Nephron progenitor cell (in vitro differentiated cells): Measurements from ENCODE around the gene TRIO.

Experiments
- DNase-seq: peaks from one replicate; pipeline ENCODE4 v3.0.0; 2021
- H3K27ac Mint-ChIP-seq: 2 replicates; pipeline ENCODE4 v1.8.0; 2021; ENCODE audit warnings: mild to moderate bottlenecking, moderate library complexity, mixed read lengths
- H3K27me3 Mint-ChIP-seq: 2 replicates; pipeline ENCODE4 v1.8.0; 2021; ENCODE audit warnings: mild to moderate bottlenecking, low read depth, mixed read lengths; ENCODE audit not compliant: poor library complexity
- H3K36me3 Mint-ChIP-seq: 2 replicates; pipeline ENCODE4 v1.8.0; 2021; ENCODE audit warnings: low read depth, mixed read lengths
- H3K4me1 Mint-ChIP-seq: 2 replicates; pipeline ENCODE4 v1.8.0; 2021; ENCODE audit warnings: mixed read lengths
- H3K4me3 Mint-ChIP-seq: 2 replicates; pipeline ENCODE4 v1.8.0; 2021; ENCODE audit warnings: mild to moderate bottlenecking, moderate library complexity, mixed read lengths
- H3K9me3 Mint-ChIP-seq: 2 replicates; pipeline ENCODE4 v1.8.0; 2021; ENCODE audit warnings: mild to moderate bottlenecking, moderate library complexity, mixed read lengths
- TF ChIP-seq, protein P1 (sequence below): fragments of 200-600 bp; sonication (generic); IDR thresholded peaks from 2 replicates; pipeline ENCODE4 v1.5.0; 2021; ENCODE audit warnings: antibody characterized with exemption

Gene TRIO

DNA sequence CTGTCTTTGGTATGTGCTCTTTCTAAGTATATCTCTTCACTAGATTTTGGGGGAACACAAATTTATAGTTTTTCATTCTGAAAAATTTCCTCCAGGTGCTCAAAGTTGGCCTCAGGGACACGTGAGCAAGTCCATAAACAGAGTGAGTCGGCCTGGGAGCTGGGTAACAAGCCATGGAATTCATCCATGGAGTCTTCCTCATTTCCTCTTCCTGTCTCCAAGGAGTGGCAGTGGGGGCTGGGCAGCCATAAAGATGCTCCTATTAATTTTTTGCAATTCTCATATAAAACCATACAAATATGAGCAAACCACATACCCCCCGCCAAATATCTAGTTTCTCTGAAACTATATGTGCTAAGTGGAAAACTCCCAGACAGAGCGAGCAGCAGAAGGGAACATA lies 301.9 kb downstream of the TRIO start:
- TF ChIP-seq, protein P1, sequence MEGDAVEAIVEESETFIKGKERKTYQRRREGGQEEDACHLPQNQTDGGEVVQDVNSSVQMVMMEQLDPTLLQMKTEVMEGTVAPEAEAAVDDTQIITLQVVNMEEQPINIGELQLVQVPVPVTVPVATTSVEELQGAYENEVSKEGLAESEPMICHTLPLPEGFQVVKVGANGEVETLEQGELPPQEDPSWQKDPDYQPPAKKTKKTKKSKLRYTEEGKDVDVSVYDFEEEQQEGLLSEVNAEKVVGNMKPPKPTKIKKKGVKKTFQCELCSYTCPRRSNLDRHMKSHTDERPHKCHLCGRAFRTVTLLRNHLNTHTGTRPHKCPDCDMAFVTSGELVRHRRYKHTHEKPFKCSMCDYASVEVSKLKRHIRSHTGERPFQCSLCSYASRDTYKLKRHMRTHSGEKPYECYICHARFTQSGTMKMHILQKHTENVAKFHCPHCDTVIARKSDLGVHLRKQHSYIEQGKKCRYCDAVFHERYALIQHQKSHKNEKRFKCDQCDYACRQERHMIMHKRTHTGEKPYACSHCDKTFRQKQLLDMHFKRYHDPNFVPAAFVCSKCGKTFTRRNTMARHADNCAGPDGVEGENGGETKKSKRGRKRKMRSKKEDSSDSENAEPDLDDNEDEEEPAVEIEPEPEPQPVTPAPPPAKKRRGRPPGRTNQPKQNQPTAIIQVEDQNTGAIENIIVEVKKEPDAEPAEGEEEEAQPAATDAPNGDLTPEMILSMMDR, result no peak
- Mint-ChIP-seq H3K4me3 (peak overlapping the region; percentile 29), H3K27ac (peak overlapping the region; percentile 95), H3K27me3 (no peaks in the 10 kb centered on the region), H3K9me3 (no peaks in the 10 kb centered on the region), H3K4me1 (peaks cover 100% of the 10 kb centered on the region), H3K36me3 (peaks cover 14% of the 10 kb centered on the region)
- DNase-seq, result no peak

DNA sequence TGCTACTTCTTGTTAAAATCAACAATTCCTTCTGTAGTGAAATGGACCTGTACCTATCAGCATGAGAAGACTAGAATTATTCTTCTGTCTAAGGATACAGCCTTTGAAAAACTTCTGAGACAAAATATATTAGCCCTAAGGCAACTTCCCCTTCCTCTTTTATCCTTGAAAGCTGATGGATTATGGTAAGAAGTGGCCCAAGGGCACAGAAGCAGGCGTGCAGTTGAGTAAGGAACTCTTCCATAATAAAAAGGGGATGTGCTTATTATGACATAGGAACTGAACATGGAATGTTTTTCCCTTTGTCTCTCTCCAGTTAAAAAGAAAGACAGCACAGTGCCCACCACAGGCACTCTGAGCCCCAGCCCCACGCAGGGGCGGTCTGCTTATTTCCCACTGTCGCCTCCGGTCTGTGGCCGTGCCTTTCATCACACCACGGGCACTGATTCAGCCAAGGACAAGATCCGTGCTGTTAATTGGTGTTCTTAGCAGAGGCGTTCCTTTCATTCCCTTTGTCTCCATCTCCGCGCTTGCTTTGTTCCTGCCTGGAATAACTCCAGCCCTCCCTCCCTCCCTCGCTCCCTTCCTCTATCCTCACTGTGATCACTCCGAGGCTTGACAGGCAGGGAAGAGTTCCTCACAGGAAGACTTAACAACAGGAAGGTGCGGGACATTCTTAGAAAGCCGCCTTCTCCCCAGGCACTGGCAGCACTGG lies 302.6 kb downstream of the TRIO start:
- Mint-ChIP-seq H3K36me3 (peaks cover 21% of the 10 kb centered on the region), H3K4me3 (peak overlapping the region; percentile 51), H3K9me3 (no peaks in the 10 kb centered on the region), H3K27ac (peak overlapping the region; percentile 95), H3K4me1 (peaks cover 100% of the 10 kb centered on the region), H3K27me3 (no peaks in the 10 kb centered on the region)
- DNase-seq, result no peak
- TF ChIP-seq, protein P1, result no peak

DNA sequence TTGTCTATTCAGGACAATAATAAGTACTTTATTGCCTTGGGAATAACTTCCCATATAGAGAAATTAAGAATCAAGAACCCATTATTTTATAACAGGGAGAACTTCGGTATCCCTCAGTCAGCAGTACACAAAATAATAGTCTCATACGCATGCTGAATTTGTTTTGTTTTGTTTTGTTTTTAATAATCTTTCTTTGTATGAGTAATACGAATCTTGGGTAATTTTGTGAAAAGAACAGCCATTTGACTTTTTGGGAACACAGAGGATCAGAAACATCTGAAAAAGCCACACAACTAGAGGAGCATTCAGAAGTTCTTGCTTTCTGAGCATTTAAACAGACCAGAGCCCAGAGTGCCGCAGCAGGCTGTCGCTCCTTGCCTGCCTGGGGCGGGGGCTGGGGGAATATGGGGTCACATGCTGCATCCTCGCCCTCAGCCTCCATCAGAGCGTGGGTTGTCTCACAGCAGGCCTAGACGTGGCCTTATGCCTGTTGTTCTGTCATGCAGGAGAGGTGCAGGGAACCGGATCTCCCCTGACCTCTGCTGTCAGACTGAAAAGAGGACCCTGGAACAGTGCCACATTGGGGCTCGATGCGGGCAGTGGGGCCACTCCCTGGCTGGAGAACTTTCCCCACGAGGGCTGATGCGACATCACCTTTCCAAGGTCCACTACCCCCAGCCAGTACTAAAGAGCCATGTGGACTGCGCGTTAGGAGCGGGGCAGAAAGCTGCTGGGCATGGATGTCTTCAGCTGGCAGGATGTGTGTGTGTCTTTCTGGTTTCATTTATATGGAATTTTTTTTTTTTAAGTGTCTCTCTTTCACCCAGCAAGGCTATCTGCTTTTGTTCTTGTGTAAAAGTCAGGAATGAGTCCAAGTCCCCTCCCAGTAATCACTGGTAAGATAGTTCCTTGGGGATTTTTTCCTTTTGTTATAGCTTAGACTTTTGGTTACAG lies 305.1 kb downstream of the TRIO start:
- H3K4me1 Mint-ChIP-seq, result peaks cover 97% of the 10 kb centered on the region

DNA sequence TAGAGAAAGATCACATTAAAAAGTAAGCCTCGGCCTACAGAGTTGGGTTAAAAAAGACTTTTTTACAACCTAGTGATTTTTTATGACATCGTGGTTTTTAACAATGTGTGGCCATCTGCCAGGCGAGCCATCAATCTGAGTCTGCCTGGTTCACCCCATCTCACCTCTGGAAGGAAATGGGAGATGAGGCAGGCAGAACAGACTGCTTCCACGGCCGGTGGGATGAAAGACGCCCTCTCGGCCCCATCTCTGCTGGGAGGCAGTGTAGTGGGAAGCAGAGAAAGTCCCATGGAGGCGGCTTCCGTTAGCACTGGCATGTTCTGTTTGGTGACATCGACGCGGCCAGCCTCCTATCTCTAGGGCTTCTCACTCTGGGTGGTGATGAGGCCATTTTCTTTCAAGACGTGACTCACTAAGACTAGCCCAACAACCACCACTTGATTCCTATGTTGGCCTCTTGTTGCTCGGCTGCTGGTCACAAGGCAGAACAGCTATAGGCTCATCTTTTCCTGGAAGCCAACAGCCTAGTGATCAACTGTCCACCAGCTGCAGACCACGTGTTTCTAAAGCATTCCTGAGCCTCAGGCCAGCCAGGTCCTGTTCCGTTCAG lies 306.0 kb downstream of the TRIO start:
- H3K27ac Mint-ChIP-seq, result peak overlapping the region; percentile 98
- peak; percentile 47 for DNase-seq

More for the DNA sequence above, 305.1 kb downstream of the TRIO start:
- Mint-ChIP-seq H3K36me3 (peaks cover 27% of the 10 kb centered on the region), H3K27me3 (no peaks in the 10 kb centered on the region), H3K9me3 (no peaks in the 10 kb centered on the region), H3K4me3 (no peak overlapping the region), H3K27ac (peak overlapping the region; percentile 98)
- TF ChIP-seq, protein P1, result no peak
- DNase-seq, result peak; percentile 56

DNA sequence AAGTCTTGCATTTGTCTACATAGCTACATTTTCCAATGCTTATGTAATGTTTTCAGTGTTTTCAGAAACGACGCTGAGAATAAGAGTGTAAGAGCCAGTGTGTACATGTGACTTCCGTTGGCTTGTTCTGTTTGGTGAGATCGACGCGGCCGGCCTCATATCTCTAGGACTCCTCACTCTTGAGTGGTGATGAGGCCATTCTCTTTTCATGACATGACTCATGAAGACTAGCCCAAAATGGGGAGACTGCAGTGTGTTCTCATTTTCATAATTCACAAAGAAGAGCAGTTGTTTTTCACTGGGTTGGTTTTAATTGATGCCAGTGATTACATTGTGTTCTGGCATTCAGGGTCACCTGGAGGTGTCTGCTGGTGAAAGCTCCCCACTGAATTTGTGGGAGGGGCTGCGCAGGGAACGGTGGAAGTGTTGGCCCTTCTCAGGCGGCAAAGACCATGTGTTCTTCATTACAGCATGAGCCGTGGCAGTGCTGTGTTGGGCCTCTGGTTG lies 306.9 kb downstream of the TRIO start:
- Mint-ChIP-seq H3K36me3 (peaks cover 46% of the 10 kb centered on the region), H3K9me3 (peaks cover 10% of the 10 kb centered on the region), H3K27ac (peak overlapping the region; percentile 98), H3K4me1 (peaks cover 90% of the 10 kb centered on the region), H3K27me3 (no peaks in the 10 kb centered on the region), H3K4me3 (peak overlapping the region; percentile 45)
- DNase-seq, result no peak
- TF ChIP-seq, protein P1, result no peak

More for the DNA sequence above, 306.0 kb downstream of the TRIO start:
- Mint-ChIP-seq H3K36me3 (peaks cover 37% of the 10 kb centered on the region), H3K27me3 (no peaks in the 10 kb centered on the region), H3K9me3 (peaks cover 4% of the 10 kb centered on the region), H3K4me3 (peak overlapping the region; percentile 25), H3K4me1 (peaks cover 97% of the 10 kb centered on the region)
- TF ChIP-seq, protein P1, result no peak
